ENCODE data around the gene TTC7B.

DNA sequence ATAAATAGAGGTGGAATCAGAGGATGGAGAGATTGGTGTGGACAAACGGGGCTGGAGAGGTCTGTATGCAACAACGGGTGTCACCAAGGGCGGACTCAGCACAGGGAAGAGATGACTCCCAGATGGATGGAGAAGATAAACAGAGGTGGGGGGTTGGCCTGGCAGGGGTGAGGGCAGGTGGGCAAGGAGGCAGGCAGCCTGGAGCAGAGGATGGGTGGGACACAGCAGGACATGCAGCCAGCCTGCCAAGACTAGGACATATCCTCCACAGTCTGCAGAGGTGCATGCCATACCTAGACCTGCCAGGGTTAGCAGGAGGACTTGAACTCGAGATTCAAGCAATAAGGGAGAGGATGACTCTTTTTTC, 56.2 kb downstream of the TTC7B start:
- TF ChIP-seq CTCF (IDR thresholded peaks at IDR 0.05; ENCODE audit: insufficient read depth, low read length), result no peak
- no peak for TF ChIP-seq POLR2AphosphoS5 (IDR thresholded peaks at IDR 0.05; ENCODE audit: low read depth)
- TF ChIP-seq GABPA (IDR thresholded peaks at IDR 0.05; ENCODE audit: low read depth), result no peak
- TF ChIP-seq, protein P1, sequence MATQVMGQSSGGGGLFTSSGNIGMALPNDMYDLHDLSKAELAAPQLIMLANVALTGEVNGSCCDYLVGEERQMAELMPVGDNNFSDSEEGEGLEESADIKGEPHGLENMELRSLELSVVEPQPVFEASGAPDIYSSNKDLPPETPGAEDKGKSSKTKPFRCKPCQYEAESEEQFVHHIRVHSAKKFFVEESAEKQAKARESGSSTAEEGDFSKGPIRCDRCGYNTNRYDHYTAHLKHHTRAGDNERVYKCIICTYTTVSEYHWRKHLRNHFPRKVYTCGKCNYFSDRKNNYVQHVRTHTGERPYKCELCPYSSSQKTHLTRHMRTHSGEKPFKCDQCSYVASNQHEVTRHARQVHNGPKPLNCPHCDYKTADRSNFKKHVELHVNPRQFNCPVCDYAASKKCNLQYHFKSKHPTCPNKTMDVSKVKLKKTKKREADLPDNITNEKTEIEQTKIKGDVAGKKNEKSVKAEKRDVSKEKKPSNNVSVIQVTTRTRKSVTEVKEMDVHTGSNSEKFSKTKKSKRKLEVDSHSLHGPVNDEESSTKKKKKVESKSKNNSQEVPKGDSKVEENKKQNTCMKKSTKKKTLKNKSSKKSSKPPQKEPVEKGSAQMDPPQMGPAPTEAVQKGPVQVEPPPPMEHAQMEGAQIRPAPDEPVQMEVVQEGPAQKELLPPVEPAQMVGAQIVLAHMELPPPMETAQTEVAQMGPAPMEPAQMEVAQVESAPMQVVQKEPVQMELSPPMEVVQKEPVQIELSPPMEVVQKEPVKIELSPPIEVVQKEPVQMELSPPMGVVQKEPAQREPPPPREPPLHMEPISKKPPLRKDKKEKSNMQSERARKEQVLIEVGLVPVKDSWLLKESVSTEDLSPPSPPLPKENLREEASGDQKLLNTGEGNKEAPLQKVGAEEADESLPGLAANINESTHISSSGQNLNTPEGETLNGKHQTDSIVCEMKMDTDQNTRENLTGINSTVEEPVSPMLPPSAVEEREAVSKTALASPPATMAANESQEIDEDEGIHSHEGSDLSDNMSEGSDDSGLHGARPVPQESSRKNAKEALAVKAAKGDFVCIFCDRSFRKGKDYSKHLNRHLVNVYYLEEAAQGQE (IDR thresholded peaks at IDR 0.05; ENCODE audit: insufficient replicate concordance, low read depth), result no peak

Measured in HL-60 (cell line).